ENCODE measurements around the gene SPAG17. TPM values are rescaled to one million over a fixed set of nuclear protein-coding genes. Genes with fewer than 3 reads are reported as not detected.
A peak's percentile ranks its signal among the peaks of the same experiment; 100 is the strongest.

The SPAG17 gene
- total RNA-seq, 1 donor: 0.09 TPM

- DNase-seq (ENCODE audit: low read depth): no peak
- TF ChIP-seq CTCF (IDR thresholded peaks at IDR 0.05; ENCODE audit: insufficient read depth, low read length): no peak
- no peak overlapping the region for H3K4me3 ChIP-seq (ENCODE audit: low read depth, low read length)
These were observed 1.4 kb downstream of the SPAG17 start for GRCh38 chr1:118183586-118183985.

- DNase-seq (ENCODE audit: low read depth): no peak
- TF ChIP-seq CTCF (IDR thresholded peaks at IDR 0.05; ENCODE audit: insufficient read depth, low read length): no peak
- H3K4me3 ChIP-seq (ENCODE audit: low read depth, low read length): no peak overlapping the region
These were observed 7.0 kb downstream of the SPAG17 start for GRCh38 chr1:118177998-118178397.

- no peak for DNase-seq (ENCODE audit: low read depth)
- no peak overlapping the region for H3K4me3 ChIP-seq (ENCODE audit: low read depth, low read length)
- TF ChIP-seq CTCF (IDR thresholded peaks at IDR 0.05; ENCODE audit: insufficient read depth, low read length): no peak
These were observed 16.0 kb downstream of the SPAG17 start for GRCh38 chr1:118169016-118169415.

- TF ChIP-seq CTCF (IDR thresholded peaks at IDR 0.05; ENCODE audit: insufficient read depth, low read length): no peak
- DNase-seq (ENCODE audit: low read depth): no peak
- no peak overlapping the region for H3K4me3 ChIP-seq (ENCODE audit: low read depth, low read length)
These were observed 24.2 kb downstream of the SPAG17 start for GRCh38 chr1:118160806-118161205.

- no peak overlapping the region for H3K4me3 ChIP-seq (ENCODE audit: low read depth, low read length)
- no peak for DNase-seq (ENCODE audit: low read depth)
- TF ChIP-seq CTCF (IDR thresholded peaks at IDR 0.05; ENCODE audit: insufficient read depth, low read length): no peak
These were observed 25.5 kb downstream of the SPAG17 start for GRCh38 chr1:118159569-118159968.

GRCh38 chr1:118158924-118159323, 26.1 kb downstream of the SPAG17 start:
- no peak for TF ChIP-seq CTCF (IDR thresholded peaks at IDR 0.05; ENCODE audit: insufficient read depth, low read length)
- H3K4me3 ChIP-seq (ENCODE audit: low read depth, low read length): no peak overlapping the region
- peak; percentile 82 for DNase-seq (ENCODE audit: low read depth)

GRCh38 chr1:118157506-118157905, 27.5 kb downstream of the SPAG17 start:
- no peak for DNase-seq (ENCODE audit: low read depth)
- TF ChIP-seq CTCF (IDR thresholded peaks at IDR 0.05; ENCODE audit: insufficient read depth, low read length): no peak
- H3K4me3 ChIP-seq (ENCODE audit: low read depth, low read length): no peak overlapping the region
